HG03439 (cell line): ENCODE results near the gene DMC1.

Experiments used
- ATAC-seq: cut with Tn5 transposase; IDR thresholded peaks from one replicate; pipeline ENCODE4 v1.9.1; 2021; ENCODE audit warnings: mild to moderate bottlenecking, moderate library complexity; ENCODE audit not compliant: unreplicated experiment

The DMC1 gene

GRCh38 chr22:38503021-38503420 is 67.0 kb downstream of the DMC1 start:
- no peak for ATAC-seq

GRCh38 chr22:38501797-38502672 is 67.9 kb downstream of the DMC1 start:
- ATAC-seq, result no peak

GRCh38 chr22:38497869-38498268 is 72.1 kb downstream of the DMC1 start:
- ATAC-seq, result no peak

- no peak for ATAC-seq
Measured at GRCh38 chr22:38494939-38495338, 75.0 kb downstream of the DMC1 start.

- ATAC-seq, result no peak
Measured at GRCh38 chr22:38494498-38494897, 75.5 kb downstream of the DMC1 start.

- no peak for ATAC-seq
Measured at GRCh38 chr22:38491707-38492348, 78.2 kb downstream of the DMC1 start.

- ATAC-seq, result no peak
Measured at GRCh38 chr22:38490915-38491314, 79.1 kb downstream of the DMC1 start.

GRCh38 chr22:38490475-38490874 is 79.5 kb downstream of the DMC1 start:
- ATAC-seq, result no peak

GRCh38 chr22:38489561-38490145 is 80.3 kb downstream of the DMC1 start:
- no peak for ATAC-seq

GRCh38 chr22:38489142-38489541 is 80.8 kb downstream of the DMC1 start:
- no peak for ATAC-seq

- ATAC-seq, result no peak
Measured at GRCh38 chr22:38487946-38488345, 82.0 kb downstream of the DMC1 start.

- ATAC-seq, result no peak
Measured at GRCh38 chr22:38485783-38486182, 84.2 kb downstream of the DMC1 start.

GRCh38 chr22:38484244-38484643 is 85.7 kb downstream of the DMC1 start:
- ATAC-seq, result no peak

GRCh38 chr22:38482662-38483308 is 87.2 kb downstream of the DMC1 start:
- no peak for ATAC-seq

- ATAC-seq, result no peak
Measured at GRCh38 chr22:38481871-38482332, 88.1 kb downstream of the DMC1 start.

- ATAC-seq, result no peak
Measured at GRCh38 chr22:38481162-38481870, 88.7 kb downstream of the DMC1 start.

- ATAC-seq, result no peak
Measured at GRCh38 chr22:38479096-38479837, 90.7 kb downstream of the DMC1 start.

GRCh38 chr22:38477585-38477984 is 92.4 kb downstream of the DMC1 start:
- ATAC-seq, result no peak

GRCh38 chr22:38474003-38474607 is 95.9 kb downstream of the DMC1 start:
- ATAC-seq, result no peak

GRCh38 chr22:38471237-38471636 is 98.7 kb downstream of the DMC1 start:
- ATAC-seq, result no peak
